H1 (cell line): ENCODE data around the gene SIRT3. TPM values are rescaled to one million over a fixed set of nuclear protein-coding genes. Genes with fewer than 3 reads are reported as not detected.

Experiments
- CTCF ChIA-PET: fragments of 300-600 bp; sonication (Branson Sonifier 250); formaldehyde crosslinking; loops from one replicate; lab custom pipeline; 2021; ENCODE audit not compliant: partially characterized antibody; lab: Charles Lee
- POLR2A ChIA-PET: fragments of 300-600 bp; sonication (Branson Sonifier 250); formaldehyde crosslinking; loops from one replicate; lab custom pipeline; 2021; ENCODE audit warnings: inconsistent platforms; ENCODE audit not compliant: partially characterized antibody; lab: Charles Lee
- DNase-seq, 2 experiments: peaks; one replicate each; pipeline versions ENCODE4 v3.0.0 to v3.0.0-alpha.2; 2010 to 2022; ENCODE audit warnings: low spot score in 2 of 2, low read depth in 1 of 2, mixed read lengths in 1 of 2
- FAIRE-seq: peaks from 2 replicates; lab custom pipeline; 2011; peaks lifted over from hg19 to GRCh38; lab: Jason Lieb, UNC
- H2AFZ ChIP-seq: 2 replicates; pipeline ENCODE4 v1.8.1; 2012; ENCODE audit warnings: low read length, inconsistent platforms
- H2AK5ac ChIP-seq: 2 replicates; pipeline ENCODE4 v1.6.1; 2013; ENCODE audit warnings: low read depth, low read length
- H2BK120ac ChIP-seq: replicated peaks from 2 replicates; pipeline ENCODE3; 2013; ENCODE audit warnings: low read depth, low read length, inconsistent platforms
- H2BK12ac ChIP-seq: 2 replicates; pipeline ENCODE4 v1.6.1; 2013; ENCODE audit warnings: low read depth, low read length
- H2BK15ac ChIP-seq: 2 replicates; pipeline ENCODE4 v1.6.1; 2013; ENCODE audit warnings: low read length
- H2BK20ac ChIP-seq: 2 replicates; pipeline ENCODE4 v1.6.1; 2013; ENCODE audit warnings: low read length
- H2BK5ac ChIP-seq: 2 replicates; pipeline ENCODE4 v1.6.1; 2013; ENCODE audit warnings: low read depth, low read length
- H3K14ac ChIP-seq: 2 replicates; pipeline ENCODE4 v1.6.1; 2013; ENCODE audit warnings: inconsistent platforms; ENCODE audit not compliant: insufficient read length
- H3K18ac ChIP-seq: 2 replicates; pipeline ENCODE4 v1.6.1; 2013; ENCODE audit warnings: low read length; ENCODE audit errors: extremely low read depth
- H3K23ac ChIP-seq: 2 replicates; pipeline ENCODE4 v1.6.1; 2013; ENCODE audit warnings: inconsistent platforms; ENCODE audit not compliant: insufficient read length
- H3K23me2 ChIP-seq: 2 replicates; pipeline ENCODE4 v1.6.1; 2013; ENCODE audit warnings: low read depth, low read length
- H3K27ac ChIP-seq: 2 replicates; pipeline ENCODE4 v1.6.1; 2011; ENCODE audit warnings: low read depth, low read length, inconsistent platforms
- H3K27me3 ChIP-seq, 4 experiments: replicated peaks in 1 of 4; 1 replicate in 1 of 4; 2 replicates in 3 of 4; pipeline versions ENCODE4 v1.6.1 to v1.8.1; 2011 to 2013; ENCODE audit warnings: low read length in 3 of 4, mild to moderate bottlenecking in 3 of 4, inconsistent platforms in 2 of 4, mixed read lengths in 2 of 4, moderate library complexity in 1 of 4; ENCODE audit not compliant: control insufficient read depth in 3 of 4, insufficient read depth in 3 of 4; ENCODE audit errors: extremely low read depth in 1 of 4
- H3K36me3 ChIP-seq, 4 experiments: 2 replicates each; pipeline versions ENCODE4 v1.6.1 to v1.8.1; 2011 to 2013; ENCODE audit warnings: mild to moderate bottlenecking in 4 of 4, low read length in 3 of 4, moderate library complexity in 2 of 4, control low read depth in 1 of 4, inconsistent platforms in 1 of 4; ENCODE audit not compliant: insufficient read depth in 4 of 4, control insufficient read depth in 2 of 4
- H3K4ac ChIP-seq: replicated peaks from 2 replicates; pipeline ENCODE3; 2013; ENCODE audit warnings: low read length, low read depth, mixed read lengths, inconsistent platforms; ENCODE audit not compliant: insufficient read length
- H3K4me1 ChIP-seq, 4 experiments: replicated peaks in 1 of 4; 1 replicate in 1 of 4; 2 replicates in 3 of 4; pipeline versions ENCODE4 v1.6.1 to v1.8.1; 2011 to 2013; ENCODE audit warnings: low read length in 3 of 4, inconsistent platforms in 2 of 4, mixed read lengths in 1 of 4; ENCODE audit not compliant: insufficient read depth in 4 of 4, control insufficient read depth in 3 of 4
- H3K4me2 ChIP-seq, 2 experiments: 2 replicates each; pipeline versions ENCODE4 v1.6.1 to v1.8.1; 2011 to 2013; ENCODE audit warnings: low read depth in 2 of 2, low read length in 2 of 2, control low read depth in 1 of 2, inconsistent platforms in 1 of 2, mild to moderate bottlenecking in 1 of 2; ENCODE audit not compliant: insufficient read depth in 1 of 2
- H3K4me3 ChIP-seq, 4 experiments: fragments of 200-600, 300-600 bp in 1 of 4; sonication (generic), shearing (Covaris generic), sonication (Bioruptor Twin) in 1 of 4; 2 replicates each; pipeline versions ENCODE4 v1.5.1 to v1.8.1; 2011 to 2016; ENCODE audit warnings: low read length in 4 of 4, low read depth in 3 of 4, control low read depth in 2 of 4, inconsistent platforms in 2 of 4, mild to moderate bottlenecking in 2 of 4, mixed read lengths in 1 of 4, moderate library complexity in 1 of 4; ENCODE audit not compliant: insufficient read depth in 2 of 4; ENCODE audit errors: extremely low read depth in 1 of 4
- H3K56ac ChIP-seq: replicated peaks from 2 replicates; pipeline ENCODE3; 2013; ENCODE audit warnings: low read depth, mild to moderate bottlenecking, mixed read lengths, low read length, inconsistent platforms; ENCODE audit not compliant: insufficient read length
- H3K79me1 ChIP-seq: 2 replicates; pipeline ENCODE4 v1.6.1; 2013; ENCODE audit warnings: low read depth, low read length, control low read depth
- H3K79me2 ChIP-seq, 2 experiments: 2 replicates each; pipeline versions ENCODE4 v1.6.1 to v1.8.1; 2012 to 2013; ENCODE audit warnings: low read length in 2 of 2, mild to moderate bottlenecking in 2 of 2, inconsistent platforms in 1 of 2; ENCODE audit not compliant: insufficient read depth in 2 of 2, control insufficient read depth in 1 of 2
- H3K9ac ChIP-seq, 4 experiments: replicated peaks in 1 of 4; 1 replicate in 1 of 4; 2 replicates in 3 of 4; pipeline versions ENCODE4 v1.6.1 to v1.8.1; 2011 to 2013; ENCODE audit warnings: low read depth in 3 of 4, low read length in 3 of 4, control low read depth in 2 of 4, mild to moderate bottlenecking in 2 of 4, moderate library complexity in 2 of 4, inconsistent platforms in 1 of 4; ENCODE audit errors: extremely low read depth in 1 of 4
- H3K9me3 ChIP-seq, 2 experiments: 2 replicates each; pipeline versions ENCODE4 v1.6.1 to v1.8.1; 2012 to 2013; ENCODE audit warnings: mild to moderate bottlenecking in 2 of 2, moderate library complexity in 2 of 2, control low read depth in 1 of 2, inconsistent platforms in 1 of 2, low read depth in 1 of 2, low read length in 1 of 2, mixed read lengths in 1 of 2; ENCODE audit not compliant: insufficient read depth in 2 of 2
- H4K20me1 ChIP-seq, 2 experiments: replicated peaks in 1 of 2; 2 replicates each; pipeline versions ENCODE3 to v1.8.1; 2011 to 2013; ENCODE audit warnings: inconsistent platforms in 2 of 2, low read length in 2 of 2, mild to moderate bottlenecking in 1 of 2; ENCODE audit not compliant: insufficient read depth in 2 of 2, control insufficient read depth in 1 of 2
- H4K5ac ChIP-seq: 2 replicates; pipeline ENCODE4 v1.6.1; 2013; ENCODE audit warnings: low read length, low read depth, mixed read lengths, inconsistent platforms; ENCODE audit not compliant: insufficient read length
- H4K8ac ChIP-seq: 2 replicates; pipeline ENCODE4 v1.8.0; 2013; ENCODE audit warnings: mild to moderate bottlenecking, moderate library complexity, low read length, inconsistent platforms; ENCODE audit not compliant: insufficient read depth; ENCODE audit errors: extremely low read depth
- H4K91ac ChIP-seq: replicated peaks from 2 replicates; pipeline ENCODE3; 2013; ENCODE audit warnings: low read length, mixed read lengths, inconsistent platforms; ENCODE audit not compliant: insufficient read length
- BRCA1 ChIP-seq: IDR thresholded peaks from 2 replicates; pipeline ENCODE4 v1.6.1; 2012; ENCODE audit warnings: low read depth, low read length, improper control_type of control experiment
- WGBS, 2 experiments: shearing (Covaris generic) in 1 of 2; methylation state at CpG; one replicate each; pipeline versions ENCODE4 v1.1.6 to v1.1.7; 2013 to 2015; ENCODE audit warnings: low lambda C conversion rate in 2 of 2, mixed read lengths in 2 of 2, inconsistent platforms in 1 of 2, low coverage in 1 of 2, missing lambda C conversion rate in 1 of 2; ENCODE audit not compliant: insufficient replicate concordance in 2 of 2, insufficient coverage in 1 of 2, insufficient read length in 1 of 2; ENCODE audit errors: extremely low coverage in 1 of 2, missing lambda C conversion rate in 1 of 2; 5-methylcytosine and 5-hydroxymethylcytosine counted together
- polyA plus RNA-seq, 7 experiments: library from polyadenylated mRNA; depleted of rRNA in 3 of 7; stranded (reverse) in 5 of 7; unstranded in 2 of 7; fragments of >200 nt in 5 of 7; fragments of 200-250 nt in 2 of 7; gene quantifications; 1 replicate in 5 of 7; 2 replicates in 1 of 7; 4 replicates in 1 of 7; pipeline versions ENCODE4 v1.2.1 to v1.2.3, GENCODE V29; 2011 to 2013; ENCODE audit warnings: missing spikeins in 2 of 7, mixed read lengths in 2 of 7
- total RNA-seq: library from RNA; stranded (reverse); fragmentation: NEBNext Ultra II Directional; extraction: Animal tissue kit (Norgen Biotek cat#: 25700); gene quantifications from 2 replicates; pipeline ENCODE4 v1.2.1, GENCODE V29; 2021

Gene SIRT3
- total and polyA plus RNA-seq, 2 of the 8 experiments (the other 6 are each of a cell fraction or from before 2014, with no cell fraction given), result 14.3 to 21.6 TPM

GRCh38 chr11:203056-203944 is 32.8 kb downstream of the SIRT3 start:
- Histone ChIP-seq H2BK20ac (no peak overlapping the region), H2BK15ac (no peak overlapping the region), H2AK5ac (no peak overlapping the region), H2BK12ac (no peak overlapping the region), H3K14ac (no peak overlapping the region), H3K23ac (no peak overlapping the region), H2BK120ac (no peak overlapping the region), H4K91ac (no peak overlapping the region), H3K79me2 (peaks cover 0 to 12% of the 10 kb centered on the region in 2 experiments; a peak in 3 of 4 replicates), H3K4me3 (no peak overlapping the region), H4K8ac (no peak overlapping the region), H3K4me2 (no peak overlapping the region), H3K27me3 (no peaks in the 10 kb centered on the region), H3K36me3 (peaks cover 0 to 10% (median 3%) of the 10 kb centered on the region in 4 experiments; a peak in 6 of 8 replicates), H3K27ac (no peak overlapping the region), H4K5ac (no peak overlapping the region), H3K4ac (no peak overlapping the region), H3K79me1 (peaks cover 6% of the 10 kb centered on the region), H3K4me1 (peaks cover 0 to 12% (median 3%) of the 10 kb centered on the region in 4 experiments; a peak in 5 of 7 replicates), H2BK5ac (no peak overlapping the region), H3K23me2 (peaks cover 15% of the 10 kb centered on the region), H2AFZ (no peak overlapping the region), H3K18ac (no peak overlapping the region), H3K56ac (no peak overlapping the region), H3K9me3 (no peaks in the 10 kb centered on the region; a peak in 1 of 4 replicates), H4K20me1 (peaks cover 0 to 27% of the 10 kb centered on the region in 2 experiments), H3K9ac (no peak overlapping the region)
- FAIRE-seq (no peak), DNase-seq (peak in 1 of 2 experiments; percentile 31)
- CTCF ChIA-PET, result interaction anchor here (0.5 to 1.3 kb wide), 5 partner anchors 11 to 160 kb away, joined by 3 to 5 read pairs (median 3); no protein-coding TSS in a partner anchor
- WGBS, 2 experiments, result 81% methylated on average over 7 of the region's 7 CpGs; no CpG with 5 or more reads in 1 of the 2 experiments
- POLR2A ChIA-PET, result no interaction called here
- TF ChIP-seq BRCA1, result no peak
